NCI-H526 (cell line): ENCODE results near the gene ADNP2.

Source experiments
- DNase-seq, 2 experiments: peaks; one replicate each; lab custom pipeline; 2025; lab: John Stamatoyannopoulos, UW

ADNP2 gene

DNA sequence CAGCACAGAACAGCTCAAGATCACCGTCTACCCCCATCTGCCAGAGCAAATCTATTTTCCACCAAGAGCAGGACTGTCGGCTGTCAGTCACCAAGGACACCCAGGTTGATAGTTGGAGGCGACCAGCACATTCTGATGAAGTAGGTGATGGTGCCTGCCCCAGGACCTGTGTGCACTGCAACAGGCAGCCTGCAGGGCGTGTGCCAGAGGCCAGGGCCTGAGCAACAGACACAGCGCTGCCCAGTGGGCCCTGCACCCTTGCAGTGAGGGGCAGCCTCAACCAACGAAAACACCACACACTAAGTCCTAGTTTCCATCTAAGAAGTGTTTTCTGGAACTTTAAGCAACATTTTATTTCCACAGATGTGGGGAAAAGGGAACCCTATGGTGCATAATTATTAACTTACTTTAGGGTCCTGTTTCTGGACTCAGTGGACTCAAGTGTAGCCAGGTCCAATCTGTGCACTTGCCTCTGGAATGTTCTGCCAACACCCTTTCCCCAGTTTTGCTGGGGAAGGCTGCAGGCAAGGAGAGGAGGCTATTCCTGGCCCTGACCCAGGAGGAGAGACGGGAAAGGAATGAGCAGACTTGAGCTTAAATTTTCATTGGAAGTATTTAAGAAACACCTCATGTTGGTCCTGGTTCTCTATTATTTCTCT lies 61.5 kb downstream of the ADNP2 start:
- no peak for DNase-seq

DNA sequence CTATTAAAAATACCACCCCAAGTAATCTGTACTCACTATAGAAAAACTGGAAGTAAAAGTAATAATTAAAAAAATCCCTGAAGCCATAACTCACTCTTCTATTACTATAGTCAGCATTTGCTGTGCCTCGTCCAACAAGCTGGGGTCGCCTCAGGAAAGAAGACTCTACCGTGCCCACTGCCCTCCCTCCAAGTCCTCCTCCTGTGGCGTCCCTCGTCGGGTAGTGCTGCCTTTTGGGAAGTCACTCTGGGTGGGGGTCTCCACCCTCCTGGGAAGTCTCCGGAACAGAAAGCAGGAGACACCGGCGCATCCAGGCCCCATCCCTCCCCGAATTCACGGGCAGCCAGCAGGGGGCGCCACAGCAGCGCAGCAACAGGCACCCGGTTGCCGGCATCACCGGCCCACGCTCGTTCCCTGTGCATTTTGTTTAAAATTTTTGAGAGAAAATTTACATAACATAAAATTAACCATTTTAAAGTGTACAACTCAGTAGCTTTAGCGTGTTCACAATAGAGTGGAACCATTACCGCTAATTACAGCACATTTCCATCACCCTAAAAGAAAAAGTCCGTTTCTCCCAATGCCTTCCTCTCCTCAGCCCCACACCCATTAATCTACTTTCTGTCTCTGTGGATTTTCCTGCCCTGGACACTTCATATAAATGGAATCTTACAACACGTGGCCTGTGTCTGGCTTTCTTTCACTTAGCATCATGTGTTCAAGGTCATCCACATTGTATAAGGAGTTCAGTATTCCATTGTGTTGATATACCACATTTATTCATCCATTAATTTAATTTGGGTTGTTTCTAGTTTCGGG lies 62.2 kb downstream of the ADNP2 start:
- peak in 1 of 2 experiments; percentile 39 for DNase-seq

DNA sequence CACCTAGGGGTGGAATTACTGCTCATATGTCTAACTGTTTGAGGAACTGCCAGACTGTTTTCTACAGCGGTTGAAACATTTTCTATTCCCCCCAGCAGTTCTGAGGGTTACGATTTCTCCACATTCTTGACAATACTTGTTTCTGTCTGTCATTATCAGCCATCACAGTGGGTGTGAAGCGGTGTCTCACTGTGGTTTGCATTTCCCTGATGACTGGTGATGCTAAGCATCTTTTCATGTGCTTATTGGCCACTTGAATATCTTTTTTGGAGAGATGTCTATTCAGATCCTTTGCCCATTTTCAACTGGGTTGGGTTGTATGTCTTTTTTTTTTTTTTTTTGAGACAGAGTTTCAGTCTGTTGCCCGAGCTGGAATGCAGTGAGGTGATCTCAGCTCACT lies 63.0 kb downstream of the ADNP2 start:
- no peak for DNase-seq

DNA sequence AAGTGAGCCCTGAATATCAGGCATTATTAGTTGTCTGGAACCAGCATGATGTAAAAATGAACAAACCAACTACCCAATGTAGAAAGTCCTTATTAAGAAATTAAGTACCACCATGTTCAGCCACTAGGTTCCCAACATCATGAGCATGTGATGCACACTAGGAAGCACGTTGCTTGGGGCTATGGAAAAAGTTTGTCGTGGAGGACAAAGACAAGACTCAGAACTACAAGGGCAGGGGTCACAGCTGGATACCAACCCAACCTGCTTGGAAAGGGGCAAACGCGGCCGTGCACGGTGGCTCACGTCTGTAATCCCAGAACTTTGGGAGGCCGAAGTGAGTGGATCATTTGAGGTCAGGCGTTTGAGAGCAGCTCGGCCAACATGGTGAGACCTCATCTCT lies 64.0 kb downstream of the ADNP2 start:
- no peak for DNase-seq

DNA sequence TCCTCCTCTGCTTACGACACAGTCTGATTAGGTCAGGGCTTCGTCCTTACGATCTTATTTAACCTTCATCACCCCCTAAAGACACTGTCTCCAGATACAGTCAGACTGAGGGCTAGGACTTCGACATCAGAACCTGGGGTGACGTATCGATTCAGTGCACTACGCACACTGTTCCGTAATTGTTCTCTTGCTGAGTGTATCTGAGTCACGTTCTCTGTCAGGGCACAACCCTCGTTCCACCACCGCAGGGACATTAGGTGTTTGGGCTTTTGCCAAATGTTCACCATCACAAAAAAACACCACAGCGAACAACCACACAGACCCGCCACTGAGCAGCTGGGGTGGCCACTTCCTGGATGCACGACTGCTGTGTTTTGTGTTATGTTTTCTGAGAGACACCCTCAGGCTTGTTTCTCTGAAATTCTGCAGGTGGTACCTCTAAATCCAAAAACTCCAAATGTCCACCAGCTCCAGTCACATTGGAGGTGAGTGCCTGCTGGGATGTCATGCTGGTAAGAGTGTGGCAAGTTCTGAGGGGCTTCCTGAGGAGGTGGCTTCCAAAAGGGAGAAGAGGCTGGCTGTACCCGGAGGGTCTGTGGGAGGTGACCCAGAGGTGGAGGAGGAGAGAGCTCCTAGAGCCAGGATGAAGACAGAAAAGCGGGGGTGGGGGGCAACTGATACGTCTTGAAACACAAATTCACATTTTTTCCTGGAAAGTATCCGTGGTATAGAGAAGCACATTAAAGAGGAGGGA lies 66.6 kb downstream of the ADNP2 start:
- no peak for DNase-seq

GRCh38 chr18:80176334-80177073 lies 67.4 kb downstream of the ADNP2 start:
- peak in 1 of 2 experiments; percentile 10 for DNase-seq

DNA sequence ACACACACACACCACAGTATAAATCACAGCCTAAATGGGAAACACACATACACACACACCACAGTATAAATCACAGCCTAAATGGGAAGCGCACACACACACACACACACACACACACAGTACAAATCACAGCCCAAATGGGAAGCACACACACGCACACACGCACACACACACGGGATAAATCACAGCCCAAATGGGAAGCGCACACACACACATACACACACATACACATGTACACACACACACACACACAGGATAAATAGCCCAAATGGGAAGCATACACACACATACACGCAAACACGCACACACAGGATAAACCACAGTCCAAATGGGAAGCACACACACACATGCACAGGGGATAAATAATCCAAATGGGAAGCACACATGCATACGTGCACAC lies 68.1 kb downstream of the ADNP2 start:
- DNase-seq: no peak

DNA sequence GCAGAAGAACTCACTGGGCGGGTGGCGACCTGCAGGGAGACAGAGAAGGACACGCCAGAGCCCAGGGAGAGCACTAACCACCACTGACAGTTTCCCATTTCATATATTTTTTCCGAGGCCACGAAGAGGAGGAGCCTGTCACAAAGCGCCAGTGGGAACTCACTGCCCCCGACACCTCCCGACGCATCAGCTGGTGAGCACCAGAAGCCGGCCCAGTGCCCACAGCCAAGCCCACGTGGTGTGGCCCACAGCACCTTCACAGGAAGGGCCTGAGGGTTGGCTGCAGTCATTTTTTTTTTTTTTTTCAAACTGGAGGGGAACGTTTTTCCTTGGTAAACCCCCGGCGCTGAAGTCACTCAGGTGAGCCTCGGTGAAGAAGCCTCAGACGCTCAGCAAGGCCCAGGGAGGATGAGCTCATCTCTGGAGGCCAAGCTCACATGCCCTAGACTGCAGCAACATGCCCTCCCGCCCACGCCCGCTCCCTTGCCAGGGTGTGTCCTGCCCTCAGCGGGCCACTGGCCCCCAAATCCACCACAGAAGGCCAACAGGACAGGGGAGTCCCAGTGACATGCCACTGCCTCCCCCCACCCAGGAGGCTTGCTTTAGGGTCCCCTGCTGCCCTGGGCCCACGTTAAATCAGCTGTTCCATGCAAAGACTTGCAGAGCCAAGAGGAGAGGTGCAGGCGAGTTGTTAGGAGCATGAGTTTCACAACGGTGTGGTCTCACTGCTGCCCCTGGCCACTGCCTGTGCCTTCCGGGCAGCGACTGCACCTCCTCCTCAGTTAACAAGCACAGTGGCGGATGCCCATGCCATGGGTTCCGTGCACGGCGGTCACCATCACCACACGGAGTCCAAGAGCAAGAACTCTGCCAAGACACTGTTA lies 70.1 kb downstream of the ADNP2 start:
- DNase-seq: no peak

DNA sequence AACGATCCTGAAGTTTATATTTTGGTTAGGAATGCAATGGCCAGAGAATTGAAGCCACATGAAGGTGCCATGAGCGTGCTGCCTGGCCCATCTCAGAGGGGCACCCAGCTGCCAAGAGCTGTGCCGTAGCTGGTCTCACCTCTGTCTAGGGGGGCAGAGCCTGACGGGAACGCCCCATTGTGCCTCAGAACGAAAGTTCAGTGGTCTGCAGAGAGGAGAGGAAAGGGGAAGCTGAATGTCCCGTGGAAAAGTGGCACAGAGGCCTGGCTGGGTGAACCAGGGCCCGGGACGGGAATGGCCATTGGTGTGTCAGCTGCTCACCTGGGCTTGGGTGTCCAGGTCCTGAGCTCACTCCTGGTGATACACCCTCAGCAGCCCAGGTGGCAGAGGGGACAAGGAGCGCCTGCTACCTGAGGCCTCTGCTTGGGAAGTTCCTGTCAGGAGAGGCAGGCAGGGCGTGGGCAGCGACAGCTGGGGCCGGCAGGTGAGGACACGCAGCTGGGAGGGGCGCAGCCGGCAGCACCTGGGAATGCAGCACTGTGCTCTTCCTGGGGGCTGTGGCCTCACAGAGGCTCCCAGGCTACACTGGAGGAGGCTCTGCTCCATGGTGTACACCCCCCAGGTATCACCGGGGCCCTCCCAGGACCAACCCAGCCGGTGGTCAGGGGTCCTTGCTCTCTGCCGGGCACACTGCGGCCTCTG lies 70.9 kb downstream of the ADNP2 start:
- DNase-seq: peak in 1 of 2 experiments; percentile 58

DNA sequence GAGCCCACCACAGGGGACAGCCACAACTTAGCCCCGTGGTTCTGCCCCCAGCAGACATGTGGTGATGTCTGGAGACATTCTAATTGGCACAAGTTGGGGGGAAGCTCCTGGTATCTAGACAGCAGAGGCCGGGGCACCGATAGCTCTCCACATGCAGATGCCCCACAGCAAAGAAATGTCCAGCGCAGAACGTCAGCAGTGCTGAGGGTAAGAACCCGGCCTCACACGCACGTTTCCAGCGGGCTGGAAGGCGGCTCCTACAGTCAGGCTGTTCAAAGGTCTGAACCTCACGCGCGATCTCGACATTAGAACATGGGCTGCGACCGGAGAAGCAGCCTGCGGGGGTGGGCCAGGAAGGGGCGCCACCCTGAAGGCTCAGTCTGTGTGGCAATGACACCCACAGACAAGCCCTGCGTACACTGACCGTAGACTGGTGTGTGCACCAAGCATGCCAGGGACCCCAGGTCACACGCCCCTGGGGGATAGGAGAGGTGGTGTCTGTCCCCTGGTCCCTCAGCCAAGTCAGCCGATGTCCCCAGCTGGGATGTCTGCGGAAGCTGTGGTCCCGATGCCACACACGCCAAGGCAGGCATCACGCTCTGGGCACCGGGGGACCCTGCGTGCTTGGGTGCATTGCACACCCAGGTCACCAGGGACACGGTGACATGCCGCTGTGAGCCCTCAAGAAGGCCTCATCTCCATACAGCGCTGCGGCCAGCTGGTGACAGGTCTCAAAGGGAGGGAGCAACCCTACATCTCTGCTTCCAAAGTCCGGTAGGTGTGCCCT lies 71.9 kb downstream of the ADNP2 start:
- DNase-seq: no peak

- DNase-seq: no peak
Observed at GRCh38 chr18:80181642-80182461, 72.8 kb downstream of the ADNP2 start.

DNA sequence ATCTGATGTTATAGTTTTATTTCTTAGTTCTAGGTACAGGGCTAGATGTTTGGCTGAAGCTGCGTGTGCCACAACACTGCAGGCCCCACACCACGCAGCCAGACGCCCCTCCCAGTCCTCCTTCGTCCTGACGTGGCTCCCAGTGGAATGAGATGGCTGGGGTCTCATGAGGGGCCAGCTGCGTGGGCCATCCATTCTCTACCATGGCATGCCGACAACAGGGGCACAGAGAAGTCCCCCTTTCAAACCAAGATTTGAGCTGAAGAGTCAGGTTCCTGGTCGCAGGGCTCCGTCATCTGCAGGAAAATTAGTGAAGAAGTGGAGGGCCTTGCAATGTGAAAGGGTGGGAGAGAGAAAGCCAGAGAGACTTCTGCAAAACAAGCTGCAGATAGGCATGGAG lies 73.8 kb downstream of the ADNP2 start:
- no peak for DNase-seq

DNA sequence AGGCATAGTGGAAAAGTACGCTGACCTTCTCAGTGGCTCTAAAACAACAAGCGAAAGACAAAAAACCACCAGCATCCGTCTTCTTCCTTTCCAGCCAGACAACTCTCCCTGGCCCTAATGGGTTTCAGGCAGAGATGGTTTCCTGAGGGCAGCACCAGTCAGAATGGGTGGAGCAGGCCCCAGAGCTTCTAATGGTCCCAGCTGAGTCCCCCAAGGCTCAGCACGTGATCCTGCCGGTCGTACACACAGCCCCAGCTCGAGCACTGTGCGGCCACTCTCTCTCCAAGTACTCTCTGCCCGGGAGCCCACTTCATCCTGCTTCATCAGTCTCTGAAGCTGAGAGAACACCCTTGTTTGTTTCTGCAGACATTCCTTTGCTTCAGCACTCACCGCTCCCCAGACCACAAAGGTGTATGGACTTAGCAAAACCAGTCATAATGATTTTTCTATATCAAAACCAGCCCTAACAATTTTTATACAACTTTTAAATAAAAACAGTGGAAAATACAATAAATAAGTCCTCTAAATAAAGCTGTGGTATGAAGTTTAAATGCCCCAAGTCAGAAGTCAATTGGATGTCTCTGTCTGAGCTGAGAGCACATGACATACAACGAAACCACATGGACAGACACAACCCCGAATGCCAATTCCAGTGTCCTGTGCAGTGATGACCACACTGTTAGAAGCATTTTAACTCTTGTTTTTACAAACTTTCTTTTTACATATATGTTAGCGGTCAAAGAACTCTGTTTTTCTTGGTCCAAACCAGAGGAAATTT lies 74.4 kb downstream of the ADNP2 start:
- no peak for DNase-seq

DNA sequence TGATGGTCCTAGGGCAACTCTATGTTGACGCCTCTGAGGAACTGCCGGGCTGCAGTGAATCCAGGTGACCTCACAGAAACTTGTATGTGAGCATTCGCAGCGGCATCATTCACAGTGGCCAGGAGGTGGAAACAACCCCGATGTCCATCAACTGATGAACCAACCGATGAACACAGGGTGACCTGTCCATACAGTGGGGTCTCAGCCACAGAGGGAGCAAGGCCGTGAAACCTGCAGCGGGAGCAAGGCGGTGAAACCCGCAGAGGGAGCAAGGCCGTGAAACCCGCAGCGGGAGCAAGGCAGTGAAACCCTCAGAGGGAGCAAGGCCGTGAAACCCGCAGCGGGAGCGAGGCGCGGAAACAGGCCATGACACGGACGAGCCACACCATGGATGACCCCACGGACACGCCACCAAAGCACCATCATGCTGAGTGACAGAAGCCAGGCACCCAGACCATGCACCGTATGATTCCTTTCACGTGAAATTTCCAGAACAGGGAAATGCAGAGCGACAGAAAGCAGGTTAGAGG lies 75.2 kb downstream of the ADNP2 start:
- DNase-seq: no peak

GRCh38 chr18:80185545-80185944 lies 76.5 kb downstream of the ADNP2 start:
- no peak for DNase-seq

DNA sequence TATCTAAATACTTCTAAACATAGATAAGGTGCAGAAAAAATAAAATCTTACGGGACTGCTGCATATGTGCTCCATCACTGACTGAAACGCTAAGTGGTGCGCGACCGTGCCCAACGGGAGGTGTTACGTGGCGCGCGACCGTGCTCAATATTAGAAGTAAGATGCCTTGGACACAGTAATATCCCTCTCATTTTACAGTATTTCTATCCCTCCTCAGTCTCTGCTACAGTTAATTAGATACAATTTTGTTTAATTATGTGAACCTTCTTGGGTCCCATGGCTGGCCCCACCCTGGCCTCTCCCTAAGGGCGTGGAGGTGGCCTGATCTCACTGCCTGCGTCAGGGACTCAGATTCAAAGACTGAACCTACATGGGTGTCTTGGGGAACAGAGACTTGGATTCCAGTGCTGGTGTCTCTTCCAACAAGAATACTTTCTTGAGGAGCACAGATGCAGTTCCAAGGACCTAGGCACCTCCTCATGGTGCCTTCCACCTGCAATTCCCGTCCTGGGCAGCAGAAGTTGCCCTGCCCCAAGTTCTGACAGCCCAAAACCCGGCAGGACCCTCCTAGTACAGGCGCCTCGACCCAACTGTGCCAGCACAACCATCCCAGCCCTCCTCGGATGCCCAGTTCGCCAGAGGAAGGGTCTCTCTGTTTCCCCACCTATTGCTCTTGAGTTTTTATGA lies 79.0 kb downstream of the ADNP2 start:
- DNase-seq: no peak
